ENCODE results near the gene CCER1. TPM values are rescaled to one million over a fixed set of nuclear protein-coding genes. Genes with fewer than 3 reads are reported as not detected.

The CCER1 gene
- total RNA-seq, 1 experiment from 2014 or later, result not detected

GRCh38 chr12:90989686-90990111 lies 34.7 kb upstream of the CCER1 start:
- no peak overlapping the region for H3K56ac ChIP-seq (ENCODE audit: insufficient read length, low read depth, low read length)
- no peaks in the 10 kb centered on the region for H3K79me2 ChIP-seq (ENCODE audit: insufficient read depth, low read length)
- no peaks in the 10 kb centered on the region for H3K23me2 ChIP-seq (ENCODE audit: insufficient read length, low read depth, low read length, poor library complexity, severe bottlenecking)
- TF ChIP-seq CTCF (conservative IDR thresholded peaks at IDR 0.05), result no peak
- H2AK5ac ChIP-seq (ENCODE audit: insufficient read length, low read length), result no peak overlapping the region
- no peak overlapping the region for H2BK12ac ChIP-seq (ENCODE audit: insufficient read length, low read depth, low read length)
- no peaks in the 10 kb centered on the region for H3K79me1 ChIP-seq (ENCODE audit: insufficient read depth, low read depth, low read length, poor library complexity, severe bottlenecking)
- no peak overlapping the region for H4K91ac ChIP-seq (ENCODE audit: insufficient read length, low read depth, low read length)
- H3K27ac ChIP-seq (ENCODE audit: insufficient read length, low read depth, low read length), result no peak overlapping the region
- no peaks in the 10 kb centered on the region for H3K4me1 ChIP-seq (ENCODE audit: insufficient read depth, low read length)
- H3K27me3 ChIP-seq (ENCODE audit: insufficient read depth, low read length), result peaks cover 13% of the 10 kb centered on the region
- Mint-ChIP-seq H3K4me1 (peaks cover 7 to 12% of the 10 kb centered on the region in 2 experiments), H3K9me3 (peaks cover 22 to 28% of the 10 kb centered on the region in 2 experiments), H3K27me3 (ENCODE audit: low read depth) (peaks cover 67% of the 10 kb centered on the region), H3K4me3 (no peak overlapping the region), H3K27ac (no peak overlapping the region), H3K36me3 (ENCODE audit: insufficient read depth in 1 of 3, low read depth in 3 of 3) (peaks cover 9 to 35% (median 9%) of the 10 kb centered on the region in 3 experiments)
- no CpG with 5 or more reads among the region's 1 CpG for WGBS (ENCODE audit: extremely low coverage, insufficient read length, low lambda C conversion rate)
- no peak for DNase-seq
- H3K18ac ChIP-seq (ENCODE audit: insufficient read length, low read depth, low read length), result no peak overlapping the region
- no peak overlapping the region for H3T11ph ChIP-seq (ENCODE audit: low read length)
- no peak overlapping the region for H4K8ac ChIP-seq (replicated peaks; ENCODE audit: insufficient read length, low read depth, low read length)
- no peak overlapping the region for H2BK5ac ChIP-seq (ENCODE audit: insufficient read length, low read length)
- H4K20me1 ChIP-seq (ENCODE audit: control insufficient read depth, insufficient read depth, insufficient read length), result no peaks in the 10 kb centered on the region
- H4K5ac ChIP-seq (ENCODE audit: insufficient read length, low read depth, low read length), result no peak overlapping the region
- no peak overlapping the region for H3K4ac ChIP-seq (ENCODE audit: low read depth, low read length)
- H3K23ac ChIP-seq (ENCODE audit: insufficient read length, low read depth, low read length), result no peak overlapping the region
- H2BK120ac ChIP-seq (ENCODE audit: low read depth, low read length, poor library complexity, severe bottlenecking), result no peak overlapping the region
- no peaks in the 10 kb centered on the region for H3K9me3 ChIP-seq (ENCODE audit: control insufficient read depth, low read depth, low read length)
- no peak overlapping the region for H2BK20ac ChIP-seq (ENCODE audit: low read depth, low read length, poor library complexity, severe bottlenecking)
- no peak overlapping the region for H3K9ac ChIP-seq (ENCODE audit: extremely low read depth, insufficient read length, low read length)
- no peak overlapping the region for H2BK15ac ChIP-seq (ENCODE audit: low read depth, low read length)
- H3K14ac ChIP-seq (ENCODE audit: insufficient read depth, low read length), result no peak overlapping the region
- no peak overlapping the region for H3K4me2 ChIP-seq (ENCODE audit: insufficient read depth, insufficient read length, low read length)
- H2AFZ ChIP-seq (ENCODE audit: low read length), result no peak overlapping the region

All from H9 (cell line).